Endothelial cell of umbilical vein (primary cell): ENCODE data around the gene IFNL3.

Source experiments
- EZH2 ChIP-seq: IDR thresholded peaks from 2 replicates; pipeline ENCODE4 v1.6.1; 2012; ENCODE audit warnings: borderline replicate concordance, low read depth, mild to moderate bottlenecking, moderate library complexity, low read length, inconsistent platforms; ENCODE audit not compliant: severe bottlenecking
- MAX ChIP-seq: IDR thresholded peaks from 2 replicates; pipeline ENCODE4 v1.6.1; 2011; ENCODE audit not compliant: insufficient read depth, insufficient read length
- POLR2A ChIP-seq: IDR thresholded peaks from 2 replicates; pipeline ENCODE4 v1.6.1; 2012; ENCODE audit warnings: low read depth, mild to moderate bottlenecking, control low read depth, low read length
- POLR2AphosphoS5 ChIP-seq: IDR thresholded peaks from 2 replicates; pipeline ENCODE4 v1.6.1; 2012; ENCODE audit warnings: low read depth, mild to moderate bottlenecking, control low read depth, low read length, moderate library complexity; ENCODE audit not compliant: insufficient read depth
- TF ChIP-seq, protein P1 (sequence below), 2 donors: IDR thresholded peaks; 1 replicate in 1 of 2; 2 replicates in 1 of 2; pipeline ENCODE4 v1.5.1; 2011; ENCODE audit warnings: low read length in 2 of 2, mild to moderate bottlenecking in 2 of 2, moderate library complexity in 2 of 2, control low read depth in 1 of 2, inconsistent platforms in 1 of 2, low read depth in 1 of 2; ENCODE audit not compliant: insufficient read depth in 1 of 2; ENCODE audit errors: extremely low read depth in 1 of 2

DNA sequence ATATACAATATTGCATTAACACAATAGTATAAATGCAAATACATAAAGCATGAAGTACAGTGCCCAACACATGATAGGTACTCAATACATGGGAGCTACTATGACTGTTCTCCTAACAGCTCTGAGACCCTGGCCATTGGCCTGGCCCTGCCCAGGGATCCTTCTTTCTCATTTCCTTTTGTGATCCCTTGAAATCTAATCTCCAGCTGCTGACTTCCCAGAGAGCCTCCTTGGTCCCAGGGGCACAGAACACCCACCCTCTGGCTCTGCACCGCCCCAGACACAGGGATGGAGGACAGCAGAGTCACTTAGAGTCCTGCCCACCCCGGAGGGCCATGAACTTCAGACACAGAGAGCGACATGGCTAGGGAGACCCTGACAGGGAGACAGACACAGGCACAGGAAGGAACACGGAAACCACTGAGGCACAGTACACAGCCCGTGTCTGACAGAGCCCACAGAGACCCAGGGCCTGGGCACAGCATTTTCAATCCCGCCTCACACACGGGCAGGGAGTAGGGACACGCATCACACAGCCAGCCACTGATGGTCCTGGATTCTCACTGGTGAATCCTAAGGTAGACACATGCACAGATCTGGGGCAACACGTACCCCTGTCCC is 36.5 kb downstream of the IFNL3 start:
- TF ChIP-seq EZH2 (no peak), POLR2AphosphoS5 (no peak), MAX (no peak), POLR2A (no peak)
- TF ChIP-seq, protein P1, sequence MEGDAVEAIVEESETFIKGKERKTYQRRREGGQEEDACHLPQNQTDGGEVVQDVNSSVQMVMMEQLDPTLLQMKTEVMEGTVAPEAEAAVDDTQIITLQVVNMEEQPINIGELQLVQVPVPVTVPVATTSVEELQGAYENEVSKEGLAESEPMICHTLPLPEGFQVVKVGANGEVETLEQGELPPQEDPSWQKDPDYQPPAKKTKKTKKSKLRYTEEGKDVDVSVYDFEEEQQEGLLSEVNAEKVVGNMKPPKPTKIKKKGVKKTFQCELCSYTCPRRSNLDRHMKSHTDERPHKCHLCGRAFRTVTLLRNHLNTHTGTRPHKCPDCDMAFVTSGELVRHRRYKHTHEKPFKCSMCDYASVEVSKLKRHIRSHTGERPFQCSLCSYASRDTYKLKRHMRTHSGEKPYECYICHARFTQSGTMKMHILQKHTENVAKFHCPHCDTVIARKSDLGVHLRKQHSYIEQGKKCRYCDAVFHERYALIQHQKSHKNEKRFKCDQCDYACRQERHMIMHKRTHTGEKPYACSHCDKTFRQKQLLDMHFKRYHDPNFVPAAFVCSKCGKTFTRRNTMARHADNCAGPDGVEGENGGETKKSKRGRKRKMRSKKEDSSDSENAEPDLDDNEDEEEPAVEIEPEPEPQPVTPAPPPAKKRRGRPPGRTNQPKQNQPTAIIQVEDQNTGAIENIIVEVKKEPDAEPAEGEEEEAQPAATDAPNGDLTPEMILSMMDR (IDR thresholded peaks at IDR 0.05; ENCODE audit: extremely low read depth in 1 of 2, insufficient read depth in 1 of 2, low read depth in 1 of 2, low read length in 2 of 2), result no peak
